Fibroblast of lung (primary cell): Measurements from ENCODE around the gene COL15A1. TPM values are rescaled to one million over a fixed set of nuclear protein-coding genes. Genes with fewer than 3 reads are reported as not detected.

Source experiments
- DNase-seq, 2 donors: peaks; one replicate each; pipeline versions ENCODE4 v3.0.0 to v3.0.0-alpha.2; 2010; ENCODE audit warnings: low read depth in 2 of 2
- H2AFZ ChIP-seq: 2 replicates; pipeline ENCODE4 v1.5.1; 2012; ENCODE audit warnings: low read length, control low read depth, inconsistent platforms
- H3K27ac ChIP-seq: 2 replicates; pipeline ENCODE4 v1.5.1; 2011; ENCODE audit warnings: low read length, control low read depth; ENCODE audit not compliant: insufficient read depth
- H3K27me3 ChIP-seq: 2 replicates; pipeline ENCODE4 v1.5.1; 2011; ENCODE audit warnings: mild to moderate bottlenecking, low read length; ENCODE audit not compliant: control insufficient read depth, insufficient read depth
- H3K36me3 ChIP-seq: 2 replicates; pipeline ENCODE4 v1.5.1; 2011; ENCODE audit warnings: low read length; ENCODE audit not compliant: control insufficient read depth, insufficient read depth
- H3K4me1 ChIP-seq: 2 replicates; pipeline ENCODE4 v1.5.1; 2011; ENCODE audit warnings: low read length; ENCODE audit not compliant: control insufficient read depth, insufficient read depth; ENCODE audit errors: extremely low read depth
- H3K4me2 ChIP-seq: 2 replicates; pipeline ENCODE4 v1.5.1; 2011; ENCODE audit warnings: low read length, control low read depth; ENCODE audit not compliant: insufficient read depth; ENCODE audit errors: extremely low read depth
- H3K4me3 ChIP-seq, 4 experiments: fragments of 200-600 bp in 1 of 4; sonication (generic) in 1 of 4; replicated peaks in 1 of 4; 2 replicates each; pipeline ENCODE4 v1.5.1; 2011 to 2016; ENCODE audit warnings: low read length in 4 of 4, low read depth in 3 of 4, mild to moderate bottlenecking in 3 of 4, control low read depth in 2 of 4, inconsistent platforms in 1 of 4, mixed read lengths in 1 of 4; ENCODE audit not compliant: insufficient read depth in 1 of 4; ENCODE audit errors: control extremely low read depth in 1 of 4
- H3K79me2 ChIP-seq: 2 replicates; pipeline ENCODE4 v1.5.1; 2012; ENCODE audit warnings: mild to moderate bottlenecking, low read length, inconsistent platforms; ENCODE audit not compliant: control insufficient read depth, insufficient read depth
- H3K9ac ChIP-seq: 2 replicates; pipeline ENCODE4 v1.5.1; 2011; ENCODE audit warnings: mild to moderate bottlenecking, low read length, control low read depth; ENCODE audit not compliant: insufficient read depth
- H3K9me3 ChIP-seq: 2 replicates; pipeline ENCODE4 v1.5.1; 2012; ENCODE audit warnings: low read depth, low read length; ENCODE audit not compliant: control insufficient read depth, insufficient read depth
- H4K20me1 ChIP-seq: 2 replicates; pipeline ENCODE4 v1.5.1; 2011; ENCODE audit warnings: low read length; ENCODE audit not compliant: control insufficient read depth, insufficient read depth; ENCODE audit errors: extremely low read depth
- EZH2 ChIP-seq: IDR thresholded peaks from 2 replicates; pipeline ENCODE4 v1.5.1; 2012; ENCODE audit warnings: low read length, control low read depth, mild to moderate bottlenecking; ENCODE audit errors: missing control alignments
- polyA plus RNA-seq, 2 donors: library from polyadenylated mRNA; depleted of rRNA in 1 of 2; stranded (reverse) in 1 of 2; unstranded in 1 of 2; fragments of >200 nt; gene quantifications; 2 replicates each; pipeline ENCODE4 v1.2.1, GENCODE V29; 2011 to 2012; ENCODE audit warnings: missing spikeins in 1 of 2
- total RNA-seq: library from RNA; depleted of rRNA; stranded (reverse); fragments of >200 nt; gene quantifications from 2 replicates; pipeline ENCODE4 v1.2.1, GENCODE V29; 2014
- TF ChIP-seq, protein P1 (sequence below), 2 donors: IDR thresholded peaks in 1 of 2; conservative IDR thresholded peaks in 1 of 2; 1 replicate in 1 of 2; 2 replicates in 1 of 2; pipeline ENCODE4 v1.5.1; 2011 to 2012; ENCODE audit warnings: low read length in 2 of 2, control low read depth in 1 of 2, inconsistent platforms in 1 of 2, low read depth in 1 of 2, mild to moderate bottlenecking in 1 of 2

The COL15A1 gene
- total and polyA plus RNA-seq, 2 donors (not counting 1 experiment from before 2014, with no cell fraction given): 13.3 to 41.0 TPM

DNA sequence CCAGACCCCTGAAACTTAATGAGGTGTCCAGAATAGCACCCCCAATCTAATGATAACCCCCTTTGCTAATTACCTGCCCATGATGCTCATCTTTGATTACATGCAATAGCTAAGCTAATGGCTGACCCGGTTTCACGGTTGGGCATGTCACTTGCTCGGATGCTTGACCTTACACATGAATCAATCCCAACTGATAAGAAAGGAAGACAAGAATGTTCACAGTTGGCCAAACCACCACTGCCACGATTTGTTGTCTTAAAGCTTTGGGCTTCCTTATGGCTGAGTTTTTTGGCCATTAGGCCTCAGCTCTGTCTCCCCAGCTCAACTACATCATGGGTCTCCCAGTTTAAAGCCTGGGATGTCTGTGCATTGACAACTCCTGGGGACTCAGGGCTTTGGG, 108.1 kb downstream of the COL15A1 start:
- H2AFZ ChIP-seq: no peak overlapping the region
- no peaks in the 10 kb centered on the region for H4K20me1 ChIP-seq
- TF ChIP-seq, protein P1, sequence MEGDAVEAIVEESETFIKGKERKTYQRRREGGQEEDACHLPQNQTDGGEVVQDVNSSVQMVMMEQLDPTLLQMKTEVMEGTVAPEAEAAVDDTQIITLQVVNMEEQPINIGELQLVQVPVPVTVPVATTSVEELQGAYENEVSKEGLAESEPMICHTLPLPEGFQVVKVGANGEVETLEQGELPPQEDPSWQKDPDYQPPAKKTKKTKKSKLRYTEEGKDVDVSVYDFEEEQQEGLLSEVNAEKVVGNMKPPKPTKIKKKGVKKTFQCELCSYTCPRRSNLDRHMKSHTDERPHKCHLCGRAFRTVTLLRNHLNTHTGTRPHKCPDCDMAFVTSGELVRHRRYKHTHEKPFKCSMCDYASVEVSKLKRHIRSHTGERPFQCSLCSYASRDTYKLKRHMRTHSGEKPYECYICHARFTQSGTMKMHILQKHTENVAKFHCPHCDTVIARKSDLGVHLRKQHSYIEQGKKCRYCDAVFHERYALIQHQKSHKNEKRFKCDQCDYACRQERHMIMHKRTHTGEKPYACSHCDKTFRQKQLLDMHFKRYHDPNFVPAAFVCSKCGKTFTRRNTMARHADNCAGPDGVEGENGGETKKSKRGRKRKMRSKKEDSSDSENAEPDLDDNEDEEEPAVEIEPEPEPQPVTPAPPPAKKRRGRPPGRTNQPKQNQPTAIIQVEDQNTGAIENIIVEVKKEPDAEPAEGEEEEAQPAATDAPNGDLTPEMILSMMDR (conservative IDR thresholded peaks at IDR 0.05 in 1 of 2, IDR thresholded peaks at IDR 0.05 in 1 of 2; ENCODE audit: low read depth in 1 of 2, low read length in 2 of 2): no peak
- no peak for TF ChIP-seq EZH2
- no peak overlapping the region for H3K4me2 ChIP-seq
- no peaks in the 10 kb centered on the region for H3K4me1 ChIP-seq
- H3K79me2 ChIP-seq: no peaks in the 10 kb centered on the region
- H3K4me3 ChIP-seq: no peak overlapping the region
- no peak overlapping the region for H3K9ac ChIP-seq
- H3K36me3 ChIP-seq: no peaks in the 10 kb centered on the region
- DNase-seq: peak in 1 of 2 donors; percentile 66
- H3K27me3 ChIP-seq: no peaks in the 10 kb centered on the region
- H3K27ac ChIP-seq: no peak overlapping the region
- H3K9me3 ChIP-seq: no peaks in the 10 kb centered on the region

DNA sequence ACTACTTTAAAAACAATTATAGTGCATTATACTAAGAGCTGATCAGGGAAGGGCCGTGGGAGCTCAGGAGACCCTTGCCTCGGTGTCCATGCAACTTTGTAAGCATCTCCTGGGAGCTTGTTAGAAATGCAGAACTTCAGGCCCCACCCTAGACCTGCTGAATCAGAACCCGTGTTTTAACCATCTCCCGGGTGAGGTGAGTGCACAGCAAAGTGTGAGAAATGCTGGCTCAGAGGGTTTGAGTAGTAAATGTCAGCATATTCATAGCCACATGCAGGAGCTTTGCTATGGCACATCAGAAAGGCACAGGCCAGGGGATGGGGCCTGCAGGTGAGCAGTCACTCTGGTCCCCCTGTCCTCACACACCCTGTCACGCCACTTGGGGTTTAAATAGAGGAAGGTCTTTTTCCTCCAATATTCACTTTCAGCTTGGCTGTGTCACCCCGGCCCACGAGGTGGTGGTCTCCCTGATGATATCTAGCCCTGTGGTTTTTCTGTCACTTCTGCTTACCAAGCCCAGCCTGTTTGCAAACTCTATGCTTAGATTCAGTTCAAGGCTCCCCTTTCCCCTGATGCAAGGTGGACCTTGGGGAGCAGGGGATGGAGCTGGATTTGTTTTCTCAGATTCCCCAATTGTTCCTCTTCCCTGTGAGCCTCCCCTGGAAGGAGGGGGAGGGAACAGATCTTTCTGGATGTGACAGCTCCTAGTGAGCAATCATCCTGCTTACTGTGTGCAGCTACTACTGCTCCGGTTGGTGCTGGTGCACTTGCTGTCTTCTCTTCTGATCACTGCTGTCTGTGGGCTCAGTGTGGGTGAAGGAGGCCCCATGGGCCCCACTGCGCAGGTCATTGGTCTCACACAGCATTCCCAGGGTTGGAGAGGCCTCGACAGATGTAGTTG, 109.4 kb downstream of the COL15A1 start:
- Histone ChIP-seq H3K4me3 (no peak overlapping the region), H3K9me3 (no peaks in the 10 kb centered on the region), H3K27me3 (no peaks in the 10 kb centered on the region), H3K36me3 (no peaks in the 10 kb centered on the region), H3K9ac (no peak overlapping the region), H3K79me2 (no peaks in the 10 kb centered on the region), H2AFZ (no peak overlapping the region), H3K4me1 (peaks cover 11% of the 10 kb centered on the region), H3K27ac (no peak overlapping the region), H4K20me1 (no peaks in the 10 kb centered on the region), H3K4me2 (no peak overlapping the region)
- TF ChIP-seq, protein P1 (conservative IDR thresholded peaks at IDR 0.05 in 1 of 2, IDR thresholded peaks at IDR 0.05 in 1 of 2; ENCODE audit: low read depth in 1 of 2, low read length in 2 of 2): no peak
- TF ChIP-seq EZH2: no peak
- DNase-seq: no peak

DNA sequence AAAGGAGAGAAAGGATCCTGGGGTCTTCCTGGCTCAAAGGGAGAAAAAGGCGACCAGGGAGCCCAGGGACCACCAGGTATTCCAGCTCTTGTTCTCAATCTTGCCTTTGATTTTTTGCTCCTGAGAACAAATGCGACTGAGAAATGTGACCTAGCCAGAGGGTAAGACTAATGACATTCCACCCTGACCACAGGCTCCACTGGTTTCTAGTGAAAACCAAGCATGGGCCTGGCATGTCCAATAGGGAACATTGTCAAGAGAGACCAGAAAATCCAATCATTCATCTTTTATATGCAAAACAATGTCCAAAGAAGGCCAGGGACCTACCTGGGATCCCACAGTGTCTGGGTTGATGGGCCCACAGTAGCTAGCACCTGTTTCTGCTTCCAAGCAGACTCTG, 110.9 kb downstream of the COL15A1 start:
- Histone ChIP-seq H3K4me1 (peaks cover 17% of the 10 kb centered on the region), H3K4me3 (no peak overlapping the region), H3K9me3 (no peaks in the 10 kb centered on the region), H3K9ac (no peak overlapping the region), H3K27ac (no peak overlapping the region), H4K20me1 (no peaks in the 10 kb centered on the region), H3K4me2 (no peak overlapping the region), H2AFZ (no peak overlapping the region), H3K27me3 (no peaks in the 10 kb centered on the region), H3K79me2 (no peaks in the 10 kb centered on the region), H3K36me3 (no peaks in the 10 kb centered on the region)
- DNase-seq: peak in 1 of 2 donors; percentile 78
- TF ChIP-seq, protein P1 (conservative IDR thresholded peaks at IDR 0.05 in 1 of 2, IDR thresholded peaks at IDR 0.05 in 1 of 2; ENCODE audit: low read depth in 1 of 2, low read length in 2 of 2): no peak
- no peak for TF ChIP-seq EZH2
